GM12801 (cell line): Measurements from ENCODE around the gene LSAMP.

Experiments
- TF ChIP-seq, protein P1 (sequence below): IDR thresholded peaks from one replicate; pipeline ENCODE4 v1.5.1; 2011; ENCODE audit warnings: control low read depth; ENCODE audit not compliant: insufficient read length; ENCODE audit errors: extremely low read depth

The LSAMP gene

DNA sequence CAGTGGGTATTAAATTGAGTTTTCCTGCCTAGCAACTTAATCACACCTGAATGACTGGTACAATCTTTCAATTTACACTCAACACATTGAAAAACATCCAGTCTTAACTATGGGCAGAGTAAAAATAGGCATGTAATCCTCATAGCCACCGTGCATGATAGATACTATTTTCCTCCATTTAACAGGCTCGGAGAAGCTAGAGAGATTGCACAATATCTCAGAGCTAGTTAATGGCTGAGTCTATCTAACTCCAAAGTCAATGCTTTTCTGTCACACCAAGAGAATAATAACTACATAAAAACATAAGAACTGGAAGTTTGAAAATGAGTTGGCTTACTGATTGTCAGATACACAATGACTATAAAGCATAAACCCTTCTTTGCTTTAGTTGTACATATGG, 36.8 kb downstream of the LSAMP start:
- TF ChIP-seq, protein P1, sequence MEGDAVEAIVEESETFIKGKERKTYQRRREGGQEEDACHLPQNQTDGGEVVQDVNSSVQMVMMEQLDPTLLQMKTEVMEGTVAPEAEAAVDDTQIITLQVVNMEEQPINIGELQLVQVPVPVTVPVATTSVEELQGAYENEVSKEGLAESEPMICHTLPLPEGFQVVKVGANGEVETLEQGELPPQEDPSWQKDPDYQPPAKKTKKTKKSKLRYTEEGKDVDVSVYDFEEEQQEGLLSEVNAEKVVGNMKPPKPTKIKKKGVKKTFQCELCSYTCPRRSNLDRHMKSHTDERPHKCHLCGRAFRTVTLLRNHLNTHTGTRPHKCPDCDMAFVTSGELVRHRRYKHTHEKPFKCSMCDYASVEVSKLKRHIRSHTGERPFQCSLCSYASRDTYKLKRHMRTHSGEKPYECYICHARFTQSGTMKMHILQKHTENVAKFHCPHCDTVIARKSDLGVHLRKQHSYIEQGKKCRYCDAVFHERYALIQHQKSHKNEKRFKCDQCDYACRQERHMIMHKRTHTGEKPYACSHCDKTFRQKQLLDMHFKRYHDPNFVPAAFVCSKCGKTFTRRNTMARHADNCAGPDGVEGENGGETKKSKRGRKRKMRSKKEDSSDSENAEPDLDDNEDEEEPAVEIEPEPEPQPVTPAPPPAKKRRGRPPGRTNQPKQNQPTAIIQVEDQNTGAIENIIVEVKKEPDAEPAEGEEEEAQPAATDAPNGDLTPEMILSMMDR, result no peak

DNA sequence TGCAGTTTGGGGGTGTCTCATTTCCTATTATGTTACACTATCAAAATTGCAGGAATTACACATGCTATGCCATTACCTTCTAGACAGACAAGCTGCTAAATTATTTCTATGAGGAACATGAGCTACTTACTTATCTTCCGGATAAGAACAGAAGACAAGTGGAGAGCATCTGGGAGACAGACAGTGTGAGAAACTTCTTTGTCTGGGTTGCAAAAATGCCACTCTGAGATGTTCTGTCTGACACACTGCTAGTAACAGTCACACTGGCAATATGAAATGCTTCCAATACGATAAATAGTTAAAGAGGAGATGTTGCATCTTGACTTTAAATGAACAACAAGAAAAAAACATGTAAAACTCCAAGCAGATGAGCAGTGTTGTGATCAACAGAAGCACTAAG, 40.1 kb downstream of the LSAMP start:
- TF ChIP-seq, protein P1, result no peak

DNA sequence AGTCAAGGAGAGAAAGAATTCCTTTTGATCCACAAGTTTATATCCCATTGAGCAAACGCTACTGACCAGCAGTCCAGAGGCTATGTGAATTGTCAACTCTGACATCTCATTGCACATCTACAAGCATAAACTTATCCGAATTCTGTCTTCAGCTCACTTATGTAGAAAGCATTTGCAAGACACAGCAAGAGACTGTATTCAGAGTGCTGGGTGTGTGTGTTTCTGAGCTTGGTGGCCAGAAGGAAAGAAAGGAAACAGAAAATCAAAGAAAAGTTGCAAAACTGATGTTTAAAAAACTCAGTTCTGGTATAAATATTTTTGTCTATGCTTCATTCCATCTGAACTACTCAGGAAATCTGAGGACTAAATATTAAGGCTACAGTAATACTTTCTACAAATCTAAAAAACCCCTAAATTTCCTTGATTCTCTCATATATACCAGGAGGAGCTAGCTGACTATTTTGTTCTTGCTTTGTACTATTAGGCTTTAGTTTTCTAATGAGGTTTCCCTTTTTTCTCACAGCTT, 45.5 kb downstream of the LSAMP start:
- TF ChIP-seq, protein P1, result no peak

DNA sequence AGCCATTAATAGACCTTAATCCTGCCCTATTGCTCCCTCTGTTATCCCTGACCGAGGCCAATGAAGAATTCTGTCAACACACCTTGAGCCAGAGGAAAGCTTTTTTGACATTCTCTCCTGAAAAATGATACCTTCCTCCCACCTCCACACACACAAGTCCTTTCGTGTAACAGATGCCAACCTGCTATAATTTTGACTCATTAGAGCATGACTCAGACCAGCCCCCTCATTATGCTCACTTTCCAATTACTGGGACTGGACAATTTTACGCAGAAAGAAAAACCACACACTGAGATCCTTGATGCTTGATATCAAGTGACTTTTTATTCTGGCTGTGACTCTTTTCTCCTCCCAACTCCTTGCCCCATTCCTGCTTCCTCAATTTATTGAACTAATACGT, 50.9 kb downstream of the LSAMP start:
- TF ChIP-seq, protein P1, result no peak

DNA sequence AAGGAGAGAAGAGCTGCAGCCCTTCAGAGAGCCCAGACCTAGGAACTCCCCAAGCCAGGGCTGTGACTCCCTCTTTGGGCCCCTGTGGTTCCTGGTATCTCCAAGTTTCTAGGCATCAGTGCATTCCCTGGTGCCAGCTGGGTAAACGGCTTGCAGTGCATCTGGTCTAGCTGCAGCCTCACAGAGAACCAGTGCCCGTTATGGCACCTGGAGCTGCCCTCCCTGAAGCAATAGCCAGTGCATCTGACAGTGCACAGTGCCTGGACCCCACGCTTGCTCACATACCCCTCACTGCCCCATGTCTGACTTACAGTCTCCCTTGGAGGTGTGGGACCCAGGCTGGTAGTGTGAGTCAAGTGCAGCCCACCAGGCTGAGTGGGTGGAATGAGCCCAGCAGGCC, 52.1 kb downstream of the LSAMP start:
- TF ChIP-seq, protein P1, result no peak

DNA sequence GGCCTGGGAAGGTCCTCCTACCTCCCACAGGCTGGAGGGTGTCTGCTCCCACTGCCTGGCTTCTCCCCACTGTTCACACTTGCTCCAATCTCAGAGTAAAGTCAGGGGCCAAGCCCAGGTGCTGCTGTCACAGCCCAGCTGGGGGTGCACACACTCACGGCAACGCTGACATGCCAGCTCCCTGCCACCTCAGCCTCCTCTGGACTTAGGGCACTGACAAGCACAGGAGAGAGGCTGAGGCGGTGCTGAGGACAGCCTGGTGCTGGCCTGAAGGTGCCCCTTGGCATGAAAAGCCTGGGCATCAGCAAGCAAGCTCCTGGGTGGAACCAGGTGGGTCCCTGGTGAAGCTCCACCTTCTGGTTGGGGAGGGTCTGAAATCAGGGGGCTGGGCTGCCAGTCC, 53.0 kb downstream of the LSAMP start:
- TF ChIP-seq, protein P1, result no peak

DNA sequence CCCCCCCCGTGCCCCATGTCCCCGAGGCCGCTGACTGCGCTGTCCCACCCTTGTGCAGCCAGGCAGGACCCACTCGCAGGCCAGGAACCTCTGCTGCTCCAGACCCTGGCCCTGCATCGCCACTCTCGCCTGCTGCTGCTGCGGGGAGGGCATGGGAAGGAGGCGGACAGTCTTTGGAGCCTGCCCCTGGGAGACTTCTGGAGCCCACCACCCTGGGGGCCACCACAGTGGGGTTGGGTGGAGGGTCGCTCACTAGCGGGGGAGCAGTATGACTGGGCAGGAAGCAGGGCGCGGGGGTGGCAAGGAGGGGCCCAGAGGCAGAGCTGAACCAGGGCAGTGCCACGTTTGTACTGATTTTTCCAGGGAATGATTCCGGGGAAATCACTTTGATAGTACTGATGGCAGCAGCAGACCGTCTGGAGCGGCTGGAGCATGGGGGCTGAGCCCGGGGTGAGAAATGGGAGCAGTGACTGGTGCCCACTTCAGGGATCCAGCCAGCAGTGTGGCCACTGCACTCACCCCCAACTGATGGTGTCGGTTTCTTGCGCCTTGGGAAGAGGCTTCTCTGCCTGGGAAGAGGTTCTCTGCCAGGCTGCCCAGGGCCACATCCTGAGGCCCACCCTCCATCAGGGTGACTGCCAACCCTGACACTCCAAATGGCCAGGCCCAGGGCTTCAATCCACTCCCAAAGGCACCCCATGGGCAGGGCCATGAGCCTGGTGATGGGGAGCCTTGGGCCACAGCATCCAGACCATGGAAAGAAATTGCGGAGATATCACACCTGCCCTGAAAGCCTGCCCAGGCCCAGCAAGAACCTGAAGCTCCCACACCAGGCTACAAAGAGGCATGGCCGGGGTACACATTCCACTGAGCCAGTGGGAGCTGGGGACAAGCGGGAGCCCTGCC, 53.7 kb downstream of the LSAMP start:
- TF ChIP-seq, protein P1, result no peak
